Lower leg skin (tissue), 4 donors: ENCODE measurements around the gene GLP2R. TPM values are rescaled to one million over a fixed set of nuclear protein-coding genes. Genes with fewer than 3 reads are reported as not detected.

Experiments
- DNase-seq, 2 donors: peaks; one replicate each; pipeline ENCODE4 v3.0.0-alpha.2; 2019; ENCODE audit warnings: low spot score in 2 of 2
- H3K4me3 ChIP-seq: fragments of 200-600 bp; sonication (generic); 2 replicates; pipeline ENCODE4 v1.5.1; 2017; ENCODE audit warnings: mild to moderate bottlenecking, low read depth; ENCODE audit not compliant: poor library complexity, severe bottlenecking
- CTCF ChIP-seq, 3 donors: fragments of 450-650 bp; IDR thresholded peaks; one replicate each; pipeline ENCODE4 v1.5.1; 2016; ENCODE audit warnings: antibody characterized with exemption in 3 of 3, mild to moderate bottlenecking in 3 of 3, moderate library complexity in 2 of 3
- POLR2A ChIP-seq, 2 donors: fragments of 450-650 bp; IDR thresholded peaks; one replicate each; pipeline ENCODE4 v1.6.1; 2016 to 2017; ENCODE audit warnings: antibody characterized with exemption in 2 of 2, mild to moderate bottlenecking in 1 of 2, moderate library complexity in 1 of 2
- WGBS, 2 donors: methylation state at CpG; one replicate each; pipeline ENCODE4 v1.1.5; 2018; 5-methylcytosine and 5-hydroxymethylcytosine counted together
- intact Hi-C: fragments of 100-400 bp; cut with DNase I; formaldehyde crosslinking; loops from one replicate; pipeline ENCODE4 v1.15.0; 2023; ENCODE audit warnings: low total_unique reads
- total RNA-seq, 4 donors: library from RNA; depleted of rRNA; stranded (reverse); fragments of >200 nt; gene quantifications; one replicate each; pipeline ENCODE4 v1.1.0, GENCODE V29; 2016

GLP2R gene
- total RNA-seq, 4 donors from 2014 or later, result 1.9 TPM; not detected in 3

- H3K4me3 ChIP-seq, result no peak overlapping the region
- no peak for TF ChIP-seq CTCF (IDR thresholded peaks at IDR 0.05)
- no peak for TF ChIP-seq POLR2A (IDR thresholded peaks at IDR 0.05)
- intact Hi-C loops, result no loop called here
- 84 to 85% methylated on average over 7 of the region's 7 CpGs for WGBS, 2 donors
- no peak for DNase-seq
Measured at GRCh38 chr17:9798724-9799123, 27.0 kb upstream of the GLP2R start.

- intact Hi-C loops, result no loop called here
- WGBS, 2 donors, result 46 to 58% methylated on average over 2 of the region's 2 CpGs
- TF ChIP-seq POLR2A (IDR thresholded peaks at IDR 0.05) (no peak), CTCF (IDR thresholded peaks at IDR 0.05) (no peak)
- no peak overlapping the region for H3K4me3 ChIP-seq
- no peak for DNase-seq
Measured at GRCh38 chr17:9801505-9801904, 24.2 kb upstream of the GLP2R start.

- TF ChIP-seq CTCF (IDR thresholded peaks at IDR 0.05), result no peak
- no peak for TF ChIP-seq POLR2A (IDR thresholded peaks at IDR 0.05)
- H3K4me3 ChIP-seq, result no peak overlapping the region
- no peak for DNase-seq
- WGBS, 2 donors, result 47 to 72% methylated on average over 13 of the region's 13 CpGs
- intact Hi-C loops, result no loop called here
Measured at GRCh38 chr17:9802294-9802693, 23.4 kb upstream of the GLP2R start.

- 40 to 49% methylated on average over 4 of the region's 4 CpGs for WGBS, 2 donors
- DNase-seq, result no peak
- intact Hi-C loops, result no loop called here
- H3K4me3 ChIP-seq, result no peak overlapping the region
- TF ChIP-seq POLR2A (IDR thresholded peaks at IDR 0.05) (no peak), CTCF (IDR thresholded peaks at IDR 0.05) (no peak)
Measured at GRCh38 chr17:9802697-9803096, 23.0 kb upstream of the GLP2R start.

- TF ChIP-seq POLR2A (IDR thresholded peaks at IDR 0.05) (no peak), CTCF (IDR thresholded peaks at IDR 0.05) (no peak)
- WGBS, 2 donors, result 39 to 54% methylated on average over 4 of the region's 4 CpGs
- no peak overlapping the region for H3K4me3 ChIP-seq
- intact Hi-C loops, result no loop called here
- no peak for DNase-seq
Measured at GRCh38 chr17:9805769-9806168, 20.0 kb upstream of the GLP2R start.

DNA sequence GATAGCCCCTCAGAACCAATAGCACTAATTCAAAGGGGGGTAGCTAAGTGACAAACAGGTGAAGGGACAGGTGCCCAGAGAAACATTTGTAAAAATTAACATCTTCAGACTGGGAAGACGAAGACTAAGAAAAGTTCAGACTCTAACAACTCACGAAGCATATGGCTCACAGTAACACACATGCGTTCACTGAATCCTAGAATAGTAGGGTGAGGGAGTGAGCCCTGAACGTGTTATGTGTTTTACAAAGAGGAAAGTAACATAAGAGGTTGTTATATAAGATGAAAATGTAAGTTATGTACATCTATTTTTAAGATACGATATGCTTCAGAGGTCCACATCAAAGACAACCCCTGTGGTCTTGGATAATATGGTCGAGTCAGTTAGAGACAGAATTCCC is 19.0 kb upstream of the GLP2R start:
- intact Hi-C loops, result no loop called here
- TF ChIP-seq POLR2A (IDR thresholded peaks at IDR 0.05) (no peak), CTCF (IDR thresholded peaks at IDR 0.05) (no peak)
- DNase-seq, result no peak
- H3K4me3 ChIP-seq, result no peak overlapping the region
- 75 to 78% methylated on average over 6 of the region's 6 CpGs for WGBS, 2 donors
